GM19438 (cell line): Measurements from ENCODE around the gene PRXL2C.
"Not testable (repeated sequence)": the region's sequence is repeated elsewhere in the genome, so short reads cannot be mapped to it uniquely, and the experiment has no call there.

Experiments used
- ATAC-seq: cut with Tn5 transposase; IDR thresholded peaks from one replicate; pipeline ENCODE4 v1.9.1; 2021; ENCODE audit warnings: low read depth; ENCODE audit not compliant: unreplicated experiment

Gene PRXL2C

GRCh38 chr9:96651626-96652025, 3.5 kb downstream of the PRXL2C start:
- ATAC-seq: no peak

- no peak for ATAC-seq
Observed at GRCh38 chr9:96649620-96650324, 5.3 kb downstream of the PRXL2C start.

- no peak for ATAC-seq
Observed at GRCh38 chr9:96646081-96646991, 8.8 kb downstream of the PRXL2C start.

- ATAC-seq: no peak
Observed at GRCh38 chr9:96644137-96644536, 11.0 kb downstream of the PRXL2C start.

GRCh38 chr9:96641514-96641913, 13.6 kb downstream of the PRXL2C start:
- no peak for ATAC-seq

- no peak for ATAC-seq
Observed at GRCh38 chr9:96638606-96639364, 16.3 kb downstream of the PRXL2C start.

GRCh38 chr9:96636368-96636767, 18.7 kb downstream of the PRXL2C start:
- ATAC-seq: no peak

GRCh38 chr9:96633579-96633978, 21.5 kb downstream of the PRXL2C start:
- ATAC-seq: not testable (repeated sequence)

GRCh38 chr9:96626912-96627311, 28.2 kb downstream of the PRXL2C start:
- ATAC-seq: no peak

GRCh38 chr9:96621618-96622017, 33.5 kb downstream of the PRXL2C start:
- no peak for ATAC-seq

- ATAC-seq: no peak
Observed at GRCh38 chr9:96620832-96621269, 34.3 kb downstream of the PRXL2C start.

GRCh38 chr9:96620181-96620514, 35.0 kb downstream of the PRXL2C start:
- ATAC-seq: no peak

GRCh38 chr9:96619491-96620180, 35.5 kb downstream of the PRXL2C start, which contains the start of gene CDC14B:
Gene CDC14B, minus strand, starts transcription at chr9:96619843. Its CDS starts 465 bp downstream, at chr9:96619378.
- ATAC-seq: peak; percentile 65

GRCh38 chr9:96619124-96619465, 36.0 kb downstream of the PRXL2C start:
- no peak for ATAC-seq

- no peak for ATAC-seq
Observed at GRCh38 chr9:96618209-96619123, 36.7 kb downstream of the PRXL2C start.

- no peak for ATAC-seq
Observed at GRCh38 chr9:96617439-96618185, 37.5 kb downstream of the PRXL2C start.

GRCh38 chr9:96616817-96617438, 38.2 kb downstream of the PRXL2C start:
- no peak for ATAC-seq

GRCh38 chr9:96615411-96615810, 39.7 kb downstream of the PRXL2C start:
- no peak for ATAC-seq
